Activated T-helper 1 cell treated with anti-CD3 and anti-CD28 coated beads, Interleukin-2, amount 50 U/mL, for 16 hours (primary cell): ENCODE data around the gene VEZF1.

Source experiments
- DNase-seq, 2 donors: peaks; one replicate each; pipeline ENCODE4 v3.0.0-alpha.2; 2020; ENCODE audit warnings: low read depth in 1 of 2, low spot score in 1 of 2

The VEZF1 gene

DNA sequence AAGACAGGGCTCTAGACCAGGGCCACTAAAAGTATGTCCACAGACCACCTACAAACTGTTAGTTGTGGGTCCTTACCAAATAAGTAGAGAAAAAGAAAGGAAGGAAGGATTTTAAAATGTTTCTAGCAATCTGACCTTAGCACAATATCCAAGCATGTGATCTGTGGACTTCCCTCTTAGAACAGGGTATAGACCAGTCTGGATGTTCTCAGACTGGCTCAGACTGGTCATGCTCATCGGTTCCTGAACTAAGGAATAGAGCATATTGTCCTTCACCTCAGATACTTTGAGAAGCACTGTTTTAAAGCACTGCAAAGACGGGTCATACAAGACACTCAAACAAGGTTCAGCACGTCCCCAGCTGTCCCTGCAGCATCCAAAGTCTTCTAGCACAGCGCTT, 58.7 kb downstream of the VEZF1 start:
- DNase-seq: no peak

DNA sequence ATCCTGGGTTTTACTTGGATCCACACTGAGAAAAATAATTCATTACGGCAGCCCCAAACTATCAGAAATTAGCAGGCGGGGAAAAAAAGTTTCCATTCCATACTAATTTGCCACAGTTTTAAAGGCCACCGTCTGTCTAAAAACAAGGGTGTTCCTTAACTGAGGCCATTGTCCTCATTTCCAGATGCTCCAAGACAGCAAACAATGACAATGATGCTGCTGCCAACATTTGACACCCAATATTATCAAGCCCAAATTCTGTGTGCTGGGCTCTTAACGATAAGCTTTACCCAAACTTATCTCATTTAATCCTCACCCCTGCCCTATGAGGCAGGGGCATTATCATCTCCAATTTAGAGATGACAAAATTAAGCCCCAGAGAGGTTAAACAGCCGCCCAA, 59.1 kb downstream of the VEZF1 start:
- no peak for DNase-seq

DNA sequence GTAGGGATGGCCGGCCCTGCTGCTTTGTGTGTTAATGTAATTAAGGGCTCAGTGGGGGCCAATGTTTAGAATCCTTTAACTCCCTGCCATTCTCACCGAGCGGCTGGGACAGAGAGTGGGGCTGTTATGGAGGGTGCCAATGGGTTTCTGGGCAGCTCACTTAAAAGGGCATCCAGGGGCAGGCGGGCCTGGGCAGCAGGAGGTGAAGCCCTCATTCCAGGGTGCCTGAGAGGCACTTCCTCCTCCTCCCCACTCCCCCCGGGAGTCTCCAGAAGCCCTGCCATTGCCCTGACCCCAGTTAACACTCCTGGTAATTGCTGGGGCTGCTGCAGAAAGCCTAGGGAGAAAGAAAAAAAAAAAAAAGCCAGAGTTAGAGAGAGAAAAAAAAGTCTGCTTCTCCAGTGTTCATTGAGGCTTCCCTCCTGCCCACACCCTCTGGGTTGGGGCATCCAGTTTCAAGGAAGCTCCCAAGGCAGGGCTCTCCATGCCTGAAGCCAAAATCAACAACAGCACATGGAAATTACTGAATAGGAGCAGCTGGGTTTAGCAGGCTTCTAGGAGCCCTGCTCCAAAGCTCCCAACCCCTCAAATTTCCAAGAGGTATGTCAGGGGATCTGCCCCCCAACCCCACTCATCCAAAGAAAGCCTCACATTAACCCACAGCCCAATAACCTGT, 60.9 kb downstream of the VEZF1 start:
- no peak for DNase-seq

DNA sequence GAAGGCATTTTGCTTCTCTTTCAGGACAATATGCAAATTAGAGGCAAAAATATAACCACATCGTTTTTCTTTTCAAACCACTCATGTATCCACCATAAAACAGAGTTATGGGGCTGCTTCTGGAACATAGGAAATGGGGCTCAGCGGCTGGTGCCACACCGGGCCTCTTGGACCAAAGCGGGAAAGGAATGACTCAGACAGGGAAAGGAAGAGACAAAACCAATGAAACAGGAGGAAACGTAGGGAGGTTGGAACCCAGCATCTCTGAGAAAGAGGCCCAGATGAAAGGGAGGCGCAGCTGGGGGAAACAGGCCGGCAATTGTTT, 61.4 kb downstream of the VEZF1 start:
- no peak for DNase-seq

DNA sequence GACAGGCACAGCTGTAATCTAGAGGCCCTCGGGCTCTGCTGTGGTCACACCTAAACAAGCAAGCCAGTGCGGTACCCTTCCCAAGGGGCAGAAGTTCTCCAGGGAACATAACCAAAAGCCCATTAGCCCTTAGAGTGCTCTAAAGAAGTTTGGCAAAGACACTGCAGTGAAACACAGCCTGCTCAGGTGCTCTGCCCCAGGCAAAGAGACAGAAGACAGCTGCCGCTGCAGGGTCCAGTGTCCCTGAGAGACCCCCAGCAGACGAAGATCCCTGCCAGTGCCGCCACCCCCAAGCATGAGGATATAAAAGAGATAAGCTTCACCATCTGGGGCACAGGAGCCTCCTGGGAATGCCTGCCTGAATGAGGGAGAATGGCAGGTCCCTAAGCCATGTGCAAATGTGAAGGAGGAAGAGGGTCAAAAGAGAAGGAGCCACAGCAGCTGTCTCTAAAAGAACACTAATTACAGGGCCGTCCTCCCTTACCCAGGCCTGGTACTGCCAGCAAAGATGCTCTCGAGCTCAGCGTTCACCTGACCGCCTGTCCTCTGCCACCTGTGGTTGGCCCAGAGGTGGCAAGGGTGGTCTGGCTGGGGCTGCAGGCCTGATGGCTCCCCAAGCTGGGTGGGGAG, 62.6 kb downstream of the VEZF1 start:
- DNase-seq: no peak

DNA sequence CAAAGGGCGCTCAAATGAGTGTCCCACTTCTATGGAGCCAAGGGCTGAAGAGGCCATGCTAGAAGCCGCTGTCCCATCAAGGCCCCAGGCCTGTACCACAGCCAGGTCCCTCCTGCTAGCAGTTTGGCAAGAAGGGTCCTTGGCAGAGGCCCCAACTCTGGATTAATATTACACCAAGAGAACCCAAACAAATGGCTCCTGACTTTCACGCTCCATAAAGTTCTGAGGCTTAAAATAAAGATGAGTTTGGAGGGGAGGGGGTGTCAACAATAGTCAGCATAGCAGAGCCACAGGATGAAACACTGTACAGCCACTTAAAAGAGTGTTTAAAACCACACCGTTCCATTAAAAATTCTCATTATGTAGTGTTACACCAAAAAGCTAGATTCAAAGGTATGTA, 63.4 kb downstream of the VEZF1 start:
- no peak for DNase-seq
